Skin of body (tissue), 2 donors: ENCODE data around the gene IL6. TPM values are rescaled to one million over a fixed set of nuclear protein-coding genes. Genes with fewer than 3 reads are reported as not detected.
"Not testable (repeated sequence)": the region's sequence is repeated elsewhere in the genome, so short reads cannot be mapped to it uniquely, and the experiment has no call there.

Experiments used
- DNase-seq: peaks from one replicate; lab custom pipeline; 2025; lab: John Stamatoyannopoulos, UW
- total RNA-seq: library from RNA; depleted of rRNA; stranded (reverse); fragments of >200 nt; gene quantifications from one replicate; pipeline ENCODE4 v1.2.3, GENCODE V29; 2014

IL6 gene
- total RNA-seq, 1 donor from 2014 or later = 0.30 TPM

- DNase-seq = not testable (repeated sequence)
These were observed 22.9 kb upstream of the IL6 start for GRCh38 chr7:22703978-22704610.

- not testable (repeated sequence) for DNase-seq
These were observed 22.3 kb upstream of the IL6 start for GRCh38 chr7:22704722-22705121.

GRCh38 chr7:22705874-22706273 lies 21.1 kb upstream of the IL6 start:
- DNase-seq = not testable (repeated sequence)

DNA sequence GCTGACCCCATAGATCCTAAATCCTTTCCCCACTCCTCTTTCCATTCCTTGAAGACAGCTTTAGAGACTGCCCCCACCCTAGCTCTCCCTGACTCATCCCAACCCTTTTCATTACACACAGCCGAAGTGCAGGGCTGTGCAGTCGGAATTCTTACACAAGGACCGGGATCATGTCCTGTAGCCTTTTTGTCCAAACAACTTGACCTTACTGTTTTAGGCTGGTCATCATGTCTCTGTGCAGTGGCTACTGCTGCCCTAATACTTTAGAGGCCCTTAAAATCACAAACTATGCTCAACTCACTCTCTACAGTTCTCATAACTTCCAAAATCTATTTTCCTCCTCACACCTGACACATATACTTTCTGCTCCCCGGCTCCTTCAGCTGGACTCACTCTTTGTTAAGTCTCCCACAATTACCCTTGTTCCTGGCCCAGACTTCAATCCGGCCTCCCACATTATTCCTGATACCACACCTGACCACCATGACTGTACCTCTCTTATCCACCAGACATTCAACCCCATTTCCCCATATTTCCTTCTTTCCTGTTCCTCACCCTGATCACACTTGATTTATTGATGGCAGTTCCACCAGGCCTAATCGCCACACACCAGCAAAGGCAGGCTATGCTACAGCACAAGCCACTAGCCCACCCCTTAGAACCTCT lies 19.8 kb upstream of the IL6 start:
- not testable (repeated sequence) for DNase-seq

DNA sequence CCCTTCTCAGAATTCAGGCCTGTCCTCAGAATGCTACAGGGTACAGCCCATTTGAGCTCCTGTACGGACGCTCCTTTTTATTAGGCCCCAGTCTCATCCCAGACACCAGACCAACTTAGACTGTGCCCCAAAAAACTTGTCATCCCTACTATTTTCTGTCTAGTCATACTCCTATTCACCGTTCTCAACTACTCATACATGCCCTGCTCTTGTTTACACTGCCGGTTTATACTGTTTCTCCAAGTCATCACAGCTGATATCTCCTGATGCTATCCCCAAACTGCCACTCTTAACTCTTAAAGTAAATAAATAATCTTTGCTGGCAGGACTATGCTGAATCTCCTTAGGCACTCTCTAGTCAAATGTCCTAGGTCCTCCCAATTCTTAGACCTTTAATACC lies 18.8 kb upstream of the IL6 start:
- not testable (repeated sequence) for DNase-seq

GRCh38 chr7:22708677-22709061 lies 18.3 kb upstream of the IL6 start:
- DNase-seq = not testable (repeated sequence)

DNA sequence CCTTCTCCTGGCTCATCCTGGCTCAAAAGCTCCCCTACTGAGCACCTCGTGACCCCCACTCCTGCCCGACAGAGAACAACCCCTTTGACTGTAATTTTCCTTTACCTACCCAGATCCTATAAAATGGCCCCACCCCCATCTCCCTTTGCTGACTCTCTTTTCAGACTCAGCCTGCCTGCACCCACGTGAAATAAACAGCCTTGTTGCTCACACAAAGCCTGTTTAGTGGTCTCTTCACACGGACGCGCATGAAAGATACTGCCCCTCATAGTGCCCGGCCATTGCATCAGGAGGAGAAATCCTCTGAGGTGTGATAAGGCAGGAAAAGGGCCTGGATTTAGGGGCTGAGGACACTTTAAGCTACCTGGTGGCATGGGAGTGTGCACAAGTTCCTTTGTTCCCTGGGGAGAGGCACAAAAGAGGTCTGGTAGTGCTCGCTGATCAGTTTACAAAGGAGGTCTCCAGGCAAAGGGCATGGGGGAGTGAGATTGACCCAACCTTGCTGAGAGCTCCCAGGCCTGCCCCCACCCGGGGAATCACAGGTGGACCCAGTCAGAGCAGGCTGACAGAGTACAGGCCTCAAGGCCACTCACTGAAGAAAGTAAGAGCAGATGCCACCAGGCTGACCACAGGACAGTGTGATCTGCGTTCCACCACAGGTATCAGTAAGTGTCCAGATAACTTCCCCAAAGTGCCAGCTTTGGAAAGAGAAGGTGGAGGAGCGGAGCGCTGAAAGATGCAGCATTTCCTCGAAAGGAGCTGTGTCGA lies 17.8 kb upstream of the IL6 start:
- not testable (repeated sequence) for DNase-seq

- no peak for DNase-seq
These were observed 17.1 kb upstream of the IL6 start for GRCh38 chr7:22709857-22710256.

DNA sequence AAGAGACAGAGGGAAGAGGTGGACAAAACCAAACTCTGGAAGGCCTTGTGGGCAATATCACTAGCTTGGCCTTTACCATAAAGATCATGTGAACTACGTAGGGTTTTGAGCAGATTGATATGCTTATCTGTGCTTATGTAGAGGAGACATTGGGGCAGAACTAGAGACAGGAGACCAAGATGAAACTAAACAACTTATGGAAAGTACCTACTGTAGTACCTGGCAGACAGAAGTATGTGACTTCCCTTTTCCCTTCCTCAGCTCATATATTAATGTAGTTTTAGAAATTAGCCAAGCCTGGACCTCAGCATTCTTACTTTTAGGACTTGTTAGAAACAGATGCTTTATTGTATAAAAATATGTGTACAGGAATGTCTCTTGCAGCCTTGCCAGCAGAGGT lies 14.0 kb upstream of the IL6 start:
- no peak for DNase-seq

DNA sequence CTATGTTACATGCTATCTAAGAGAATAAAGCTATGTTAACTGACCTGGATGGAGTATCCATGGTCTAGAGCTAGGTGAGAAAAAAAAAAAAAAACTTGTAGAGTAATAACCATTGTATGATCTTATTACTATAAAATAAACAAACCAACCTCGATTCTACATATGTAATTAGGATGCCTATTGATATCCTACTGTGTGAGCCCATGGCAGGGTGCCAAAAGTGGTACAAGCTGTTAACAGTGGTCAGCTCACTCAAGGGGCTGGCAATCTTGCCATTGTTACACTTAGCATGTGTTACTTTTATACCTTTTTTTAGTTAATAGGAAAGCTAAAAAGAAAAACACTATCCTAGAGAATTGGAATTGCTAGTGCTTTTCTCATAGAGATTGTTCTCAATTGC lies 13.5 kb upstream of the IL6 start:
- DNase-seq = no peak

GRCh38 chr7:22715969-22716368 lies 11.0 kb upstream of the IL6 start:
- DNase-seq = no peak

- DNase-seq = no peak
These were observed 9.2 kb upstream of the IL6 start for GRCh38 chr7:22717760-22718159.

- peak; percentile 35 for DNase-seq
These were observed 8.7 kb upstream of the IL6 start for GRCh38 chr7:22718200-22718711.

DNA sequence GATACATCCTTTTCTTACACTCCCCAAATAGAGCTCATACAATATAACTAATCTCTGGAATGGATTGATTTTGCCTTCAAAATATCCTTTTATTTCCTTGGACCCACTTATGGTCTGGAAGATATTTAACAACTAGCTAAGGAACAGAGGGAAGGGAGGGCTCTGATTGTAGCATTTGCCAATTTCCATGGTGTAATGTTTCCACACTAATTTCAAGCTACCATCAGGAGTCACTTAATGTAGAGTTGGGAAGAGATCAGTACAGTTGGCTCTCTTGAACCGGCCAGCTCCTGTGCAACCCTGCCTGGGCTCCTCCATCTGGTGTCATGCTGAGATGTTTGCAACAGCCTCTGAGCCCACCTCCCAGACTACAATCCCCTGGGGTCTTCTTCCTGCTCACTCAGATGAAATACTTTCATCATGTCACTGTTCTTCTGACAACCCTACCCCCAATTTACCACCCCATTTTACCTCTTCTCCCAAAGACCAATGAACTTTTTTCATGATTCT lies 8.0 kb upstream of the IL6 start:
- DNase-seq = peak; percentile 45

GRCh38 chr7:22720791-22721786 lies 5.9 kb upstream of the IL6 start:
- no peak for DNase-seq

- DNase-seq = no peak
These were observed 4.3 kb upstream of the IL6 start for GRCh38 chr7:22722536-22723180.

DNA sequence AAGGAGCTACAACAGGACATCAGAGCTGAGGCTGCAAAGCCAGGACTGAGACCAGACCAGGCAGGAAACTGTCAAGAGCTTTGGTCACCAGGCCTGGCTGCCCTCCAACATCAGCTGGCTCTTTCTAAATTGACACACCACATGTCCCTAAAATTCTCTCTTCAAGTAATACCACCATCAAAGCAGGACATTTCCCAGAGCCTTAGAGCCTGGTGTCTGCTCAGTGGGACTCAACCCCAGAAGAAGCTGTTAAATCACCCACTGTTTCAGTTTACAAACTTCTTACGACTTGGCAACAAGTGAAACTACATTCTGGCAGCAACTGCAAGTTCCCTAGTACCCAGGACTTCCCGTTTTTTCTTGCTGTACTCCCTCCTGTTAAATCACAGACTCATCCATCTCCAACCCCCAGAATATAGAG lies 3.8 kb upstream of the IL6 start:
- no peak for DNase-seq

GRCh38 chr7:22723637-22724036 lies 3.4 kb upstream of the IL6 start:
- no peak for DNase-seq

GRCh38 chr7:22724861-22725260 lies 2.1 kb upstream of the IL6 start:
- DNase-seq = no peak

GRCh38 chr7:22725585-22725984 lies 1.4 kb upstream of the IL6 start:
- peak; percentile 24 for DNase-seq
